ENCODE measurements around the gene NTRK2.

NTRK2 gene

DNA sequence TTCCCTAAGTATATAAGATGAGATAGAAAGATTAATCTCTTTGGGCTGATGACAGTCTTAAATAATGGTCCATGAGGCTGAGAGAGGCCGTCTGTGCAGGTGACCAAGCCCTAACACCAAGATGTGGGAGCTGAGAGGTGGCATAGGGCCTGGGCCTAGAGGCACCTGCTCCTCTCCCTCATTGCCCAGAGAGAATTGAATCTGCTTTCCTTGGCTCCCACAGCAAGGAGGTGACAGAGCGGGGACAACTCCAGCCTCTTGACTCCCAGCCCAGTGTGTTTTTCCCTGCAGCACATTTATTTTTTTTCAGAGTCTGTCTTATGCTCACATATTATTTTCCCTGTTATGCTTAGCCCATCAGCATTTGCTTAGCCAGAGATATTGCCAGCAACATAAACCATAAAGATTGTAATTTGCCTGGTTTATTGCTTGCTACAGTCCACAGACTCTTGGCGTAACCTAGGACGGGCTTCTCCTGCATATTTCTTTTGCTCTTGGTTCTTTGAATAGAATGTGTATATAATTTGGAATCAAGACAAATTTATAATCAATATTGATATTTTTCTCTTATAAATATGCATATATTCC is 105.6 kb downstream of the NTRK2 start:
- no peak for TF ChIP-seq CTCF (IDR thresholded peaks at IDR 0.05; ENCODE audit: low read depth, low read length)
- no peak for DNase-seq (ENCODE audit: extremely low read depth, low read depth)

DNA sequence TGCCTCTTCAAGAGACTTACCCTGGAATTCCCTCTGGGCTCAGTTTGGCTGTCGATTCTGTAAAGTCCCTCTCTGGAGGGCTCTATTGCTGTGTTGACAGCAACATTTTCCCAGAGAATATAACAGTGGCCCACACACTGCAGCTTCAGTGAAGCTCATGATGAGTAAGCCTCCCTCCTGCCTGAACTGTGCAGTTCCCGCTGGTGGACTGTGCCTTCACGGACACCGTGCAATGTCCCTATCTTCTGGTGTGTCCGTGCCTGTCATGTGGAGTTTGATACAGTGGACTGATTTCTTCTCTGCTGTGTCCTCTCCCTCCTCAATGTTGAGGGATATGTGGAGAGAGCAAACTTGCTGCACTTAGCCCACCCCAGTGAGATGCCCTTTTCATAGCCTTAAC is 109.0 kb downstream of the NTRK2 start:
- TF ChIP-seq CTCF (IDR thresholded peaks at IDR 0.05; ENCODE audit: low read depth, low read length) = no peak
- DNase-seq (ENCODE audit: extremely low read depth, low read depth) = no peak

- no peak for TF ChIP-seq CTCF (IDR thresholded peaks at IDR 0.05; ENCODE audit: low read depth, low read length)
- no peak for DNase-seq (ENCODE audit: extremely low read depth, low read depth)
These were observed 110.4 kb downstream of the NTRK2 start for GRCh38 chr9:84779883-84780282.

DNA sequence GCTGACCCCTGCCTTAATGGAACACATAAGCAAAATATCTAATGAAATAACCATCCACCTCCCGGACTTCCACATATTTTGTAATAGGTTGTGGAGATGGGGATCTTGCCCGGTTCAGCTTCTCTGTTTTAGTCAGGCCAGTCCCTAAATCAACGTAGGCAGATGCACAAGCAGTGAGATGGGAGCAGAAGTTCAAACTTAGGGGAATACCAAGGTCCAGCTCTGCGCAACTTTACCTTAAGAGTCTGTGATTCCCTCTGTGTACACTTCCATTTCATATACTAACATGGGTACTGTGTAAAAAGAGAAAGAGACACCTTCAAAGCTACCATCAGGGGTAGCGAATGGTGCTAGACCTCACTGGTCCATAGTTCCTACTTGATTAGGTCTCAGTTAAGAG is 110.9 kb downstream of the NTRK2 start:
- no peak for DNase-seq (ENCODE audit: extremely low read depth, low read depth)
- TF ChIP-seq CTCF (IDR thresholded peaks at IDR 0.05; ENCODE audit: low read depth, low read length) = no peak

- DNase-seq (ENCODE audit: extremely low read depth, low read depth) = no peak
- peak; percentile 17 for TF ChIP-seq CTCF (IDR thresholded peaks at IDR 0.05; ENCODE audit: low read depth, low read length)
These were observed 111.9 kb downstream of the NTRK2 start for GRCh38 chr9:84781458-84781857.

- TF ChIP-seq CTCF (IDR thresholded peaks at IDR 0.05; ENCODE audit: low read depth, low read length) = no peak
These were observed 112.7 kb downstream of the NTRK2 start for GRCh38 chr9:84781931-84782866.

More at GRCh38 chr9:84781931-84782866, 112.7 kb downstream of the NTRK2 start:
- no peak for DNase-seq (ENCODE audit: extremely low read depth, low read depth)
